Measurements from ENCODE around the gene ARHGDIG.

GRCh38 chr16:283033-283805 lies 2.8 kb downstream of the ARHGDIG start, which contains the start of gene PDIA2:
- TF ChIP-seq CTCF (IDR thresholded peaks at IDR 0.05) (no peak), EZH2 (IDR thresholded peaks at IDR 0.05) (no peak), EZH2phosphoT487 (IDR thresholded peaks at IDR 0.05) (no peak)
